Activated CD4-positive, alpha-beta T cell treated with anti-CD3 and anti-CD28 coated beads, Interleukin-2, Interleukin-6, amounts not matched to agents 100 ng/mL and 50 ng/mL, durations not matched to agents 16 hours and 8 hours (primary cell): Measurements from ENCODE around the gene PHF13.

Experiments used
- DNase-seq: peaks from one replicate; pipeline ENCODE4 v3.0.0-alpha.2; 2020

The PHF13 gene

DNA sequence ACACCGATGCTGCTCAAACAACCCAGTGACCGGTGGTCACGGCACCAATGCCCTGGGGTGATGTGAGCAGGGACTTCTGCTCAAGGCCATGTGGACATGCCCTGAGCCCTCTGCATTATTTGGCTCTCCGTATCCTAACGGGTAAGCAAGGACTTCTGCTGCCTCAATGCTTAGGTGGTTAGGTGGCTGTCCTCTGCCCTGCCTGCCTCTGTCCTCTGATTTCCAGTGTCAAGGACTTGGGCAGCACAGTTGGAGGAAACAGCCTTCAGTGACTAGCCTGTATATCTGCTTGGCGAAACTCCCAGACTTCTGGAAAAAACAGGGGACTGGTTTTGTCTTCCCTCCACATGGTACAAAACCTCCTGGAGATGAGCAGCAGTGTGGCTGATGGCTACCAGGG, 53.6 kb downstream of the PHF13 start:
- DNase-seq = no peak

DNA sequence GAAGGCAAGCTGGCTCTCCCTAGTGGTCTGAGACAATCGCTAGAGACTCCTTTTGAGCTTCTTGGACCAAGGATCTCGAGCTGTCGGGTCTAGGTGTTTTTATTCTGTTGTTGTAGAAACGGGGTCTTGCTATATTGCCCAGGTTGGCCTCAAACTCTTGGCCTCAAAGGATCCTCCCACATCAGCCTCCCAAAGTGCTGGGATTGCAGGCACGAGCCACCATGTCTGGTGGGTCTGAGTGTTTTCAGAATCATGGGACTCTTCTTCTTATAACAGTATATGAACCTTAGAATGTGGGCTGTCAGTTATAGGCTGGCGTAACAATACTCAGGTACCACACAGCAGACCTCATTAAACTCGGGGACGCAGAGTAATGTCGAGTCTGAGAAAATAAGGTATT, 55.0 kb downstream of the PHF13 start:
- no peak for DNase-seq

DNA sequence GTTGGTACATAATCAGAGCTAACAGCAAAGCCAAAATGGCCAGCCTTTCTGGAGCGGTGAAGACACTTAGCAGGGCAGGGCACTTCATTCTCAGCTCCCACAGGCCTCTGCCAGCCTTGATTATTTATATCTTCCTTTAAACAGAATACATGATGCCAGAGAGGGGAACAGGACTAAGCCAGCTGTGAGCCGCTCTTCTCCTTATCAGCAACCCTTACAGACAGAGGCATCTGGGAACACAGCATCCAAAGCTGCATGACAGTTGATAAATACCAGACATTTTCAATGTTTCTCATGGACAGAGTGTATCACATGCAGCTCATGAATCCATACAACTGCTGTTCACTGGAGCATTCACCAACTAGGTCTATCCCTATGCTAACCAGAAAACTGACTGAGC, 59.0 kb downstream of the PHF13 start:
- DNase-seq = no peak
